GM19395 (cell line): ENCODE results near the gene L1CAM.

Source experiments
- ATAC-seq: cut with Tn5 transposase; IDR thresholded peaks from one replicate; pipeline ENCODE4 v1.9.1; 2021; ENCODE audit warnings: mild to moderate bottlenecking, moderate library complexity; ENCODE audit not compliant: unreplicated experiment

Gene L1CAM

GRCh38 chrX:153878969-153879653 lies 6.9 kb downstream of the L1CAM start:
- ATAC-seq, result no peak

- no peak for ATAC-seq
Observed at GRCh38 chrX:153878345-153878744, 7.6 kb downstream of the L1CAM start.

DNA sequence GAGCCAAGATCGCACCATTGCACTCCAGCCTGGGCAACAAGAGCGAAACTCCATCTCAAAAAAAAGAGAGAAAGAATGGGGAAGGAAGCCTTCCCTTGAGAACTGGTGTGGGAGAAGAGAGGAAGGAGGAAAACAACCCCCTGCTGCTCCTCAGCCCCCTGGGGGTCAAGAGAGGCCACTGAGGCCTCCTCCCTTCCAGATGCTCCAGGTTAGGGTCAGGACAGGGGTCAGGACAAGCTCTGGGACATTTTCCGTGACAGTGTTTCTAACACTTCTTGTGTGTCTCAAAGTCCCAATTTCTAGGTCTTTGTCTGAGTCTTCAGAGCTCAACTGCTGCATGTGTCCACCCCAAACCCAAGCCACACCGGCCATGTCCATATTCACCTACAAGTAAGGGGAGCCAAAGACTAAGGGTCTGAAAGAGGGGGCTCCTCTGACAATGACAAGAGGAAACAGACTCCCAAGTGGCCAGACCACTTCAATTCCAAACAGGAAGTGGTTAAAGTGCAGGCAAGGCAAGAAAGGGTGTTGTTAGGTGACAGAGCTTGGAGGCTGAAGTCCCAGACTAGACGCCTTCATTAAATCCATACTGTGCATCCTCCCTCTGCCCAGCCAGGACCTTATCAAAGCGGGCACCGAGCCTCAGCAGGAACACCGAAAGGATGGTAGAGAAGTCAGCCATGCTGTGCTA lies 8.3 kb downstream of the L1CAM start:
- ATAC-seq, result no peak

DNA sequence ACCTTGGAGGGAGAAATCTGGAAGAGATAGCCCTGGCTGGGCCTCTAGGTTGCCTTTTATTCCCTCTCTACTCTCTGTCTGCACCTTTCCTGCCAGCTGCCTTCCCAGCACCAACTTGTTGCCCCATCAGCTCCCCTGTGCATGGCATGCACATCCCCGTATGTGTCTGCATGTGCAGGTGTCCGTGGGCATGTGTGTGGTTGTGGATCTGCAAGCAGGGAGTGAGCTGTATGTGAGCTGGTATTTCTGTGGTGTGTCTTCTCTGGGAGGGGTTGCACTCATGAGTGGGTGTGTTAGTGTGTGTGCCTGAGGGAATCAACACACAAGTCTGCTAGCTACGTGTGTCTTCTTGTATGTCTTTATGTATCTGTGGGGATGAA lies 9.9 kb downstream of the L1CAM start:
- ATAC-seq, result no peak

- ATAC-seq, result no peak
Observed at GRCh38 chrX:153875391-153876111, 10.4 kb downstream of the L1CAM start.

- no peak for ATAC-seq
Observed at GRCh38 chrX:153874366-153875125, 11.4 kb downstream of the L1CAM start.

GRCh38 chrX:153874085-153874365 lies 11.9 kb downstream of the L1CAM start:
- no peak for ATAC-seq

GRCh38 chrX:153873282-153874084 lies 12.5 kb downstream of the L1CAM start:
- ATAC-seq, result no peak

GRCh38 chrX:153871946-153872878 lies 13.8 kb downstream of the L1CAM start:
- ATAC-seq, result no peak

DNA sequence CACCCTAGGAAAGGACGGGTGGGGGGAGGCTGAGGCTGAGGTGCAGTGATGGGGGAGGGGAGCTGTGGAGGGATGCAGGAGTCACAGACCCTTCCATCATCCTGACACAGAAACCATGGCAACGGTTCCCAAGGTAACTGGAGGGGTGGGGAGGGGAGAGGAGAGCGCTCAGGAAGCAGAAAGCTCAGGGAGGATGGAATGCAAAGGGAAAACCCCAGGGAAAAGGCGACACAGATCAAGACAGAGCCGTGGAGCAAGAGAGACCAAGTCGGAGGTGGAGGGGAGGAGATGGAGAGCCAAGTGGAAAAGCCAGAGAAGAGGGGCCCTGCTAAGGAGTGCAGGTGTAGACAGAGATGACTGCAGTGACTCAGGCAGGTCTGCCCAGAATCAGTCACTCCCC lies 14.5 kb downstream of the L1CAM start:
- no peak for ATAC-seq

- ATAC-seq, result no peak
Observed at GRCh38 chrX:153870791-153871360, 15.1 kb downstream of the L1CAM start.

DNA sequence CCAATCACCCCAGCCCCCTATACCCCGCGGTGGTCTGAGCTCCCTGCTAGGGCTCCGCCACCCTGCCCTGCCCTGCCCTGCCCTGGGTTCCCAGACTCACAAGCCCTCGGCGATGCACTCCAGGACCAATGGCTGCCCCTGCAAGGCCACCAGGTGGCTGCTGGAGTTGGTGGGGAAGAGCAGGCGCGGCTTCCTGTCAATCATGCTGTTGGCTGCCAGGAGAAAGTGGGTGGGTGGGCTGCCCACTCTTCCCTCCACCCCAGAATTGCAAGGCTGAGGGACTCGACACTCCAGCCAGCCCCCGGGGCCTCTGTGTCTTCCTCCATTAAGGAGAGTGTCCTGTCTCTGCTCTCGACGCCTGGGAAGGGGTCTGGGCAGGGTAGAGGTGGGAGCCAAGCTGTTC lies 15.7 kb downstream of the L1CAM start:
- ATAC-seq, result no peak

DNA sequence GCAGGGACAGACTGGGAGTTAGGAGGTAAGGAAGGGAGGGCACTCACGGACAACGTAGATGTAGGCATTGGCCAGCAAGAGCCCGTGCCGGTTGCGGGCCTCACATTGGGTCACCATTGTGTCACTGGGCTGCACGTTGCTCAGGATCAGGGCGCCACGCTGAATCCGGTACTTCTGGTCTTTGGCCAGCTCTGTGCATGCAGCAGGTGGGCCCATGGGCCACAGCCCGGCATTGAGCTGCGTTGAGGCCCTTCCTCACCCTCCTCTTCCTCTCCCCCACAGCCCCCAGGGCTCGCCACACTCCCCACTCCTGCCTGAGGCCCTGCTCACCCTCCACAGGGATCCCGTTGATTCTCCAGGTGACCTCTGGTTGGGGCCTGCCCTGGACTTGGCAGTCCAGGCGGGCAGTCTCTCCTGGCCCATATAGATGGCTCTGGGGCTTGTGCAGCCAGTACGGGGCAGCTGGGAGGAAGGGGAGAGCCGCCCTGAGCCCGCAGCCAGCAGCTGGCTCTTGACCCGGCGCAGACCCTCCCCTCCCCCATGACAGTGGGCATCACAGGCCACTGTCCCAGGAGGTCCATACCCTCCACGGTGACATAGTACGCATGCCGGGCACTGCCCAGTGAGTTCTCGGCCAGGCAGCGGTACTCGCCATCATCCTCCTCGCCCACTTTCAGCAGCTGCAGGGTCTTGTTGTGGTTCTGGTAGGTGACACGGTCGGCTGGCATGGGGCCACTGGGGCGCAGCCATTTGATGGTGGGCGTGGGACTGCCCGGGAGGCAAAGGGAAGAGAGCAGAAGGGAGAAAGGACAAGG lies 16.3 kb downstream of the L1CAM start:
- no peak for ATAC-seq

DNA sequence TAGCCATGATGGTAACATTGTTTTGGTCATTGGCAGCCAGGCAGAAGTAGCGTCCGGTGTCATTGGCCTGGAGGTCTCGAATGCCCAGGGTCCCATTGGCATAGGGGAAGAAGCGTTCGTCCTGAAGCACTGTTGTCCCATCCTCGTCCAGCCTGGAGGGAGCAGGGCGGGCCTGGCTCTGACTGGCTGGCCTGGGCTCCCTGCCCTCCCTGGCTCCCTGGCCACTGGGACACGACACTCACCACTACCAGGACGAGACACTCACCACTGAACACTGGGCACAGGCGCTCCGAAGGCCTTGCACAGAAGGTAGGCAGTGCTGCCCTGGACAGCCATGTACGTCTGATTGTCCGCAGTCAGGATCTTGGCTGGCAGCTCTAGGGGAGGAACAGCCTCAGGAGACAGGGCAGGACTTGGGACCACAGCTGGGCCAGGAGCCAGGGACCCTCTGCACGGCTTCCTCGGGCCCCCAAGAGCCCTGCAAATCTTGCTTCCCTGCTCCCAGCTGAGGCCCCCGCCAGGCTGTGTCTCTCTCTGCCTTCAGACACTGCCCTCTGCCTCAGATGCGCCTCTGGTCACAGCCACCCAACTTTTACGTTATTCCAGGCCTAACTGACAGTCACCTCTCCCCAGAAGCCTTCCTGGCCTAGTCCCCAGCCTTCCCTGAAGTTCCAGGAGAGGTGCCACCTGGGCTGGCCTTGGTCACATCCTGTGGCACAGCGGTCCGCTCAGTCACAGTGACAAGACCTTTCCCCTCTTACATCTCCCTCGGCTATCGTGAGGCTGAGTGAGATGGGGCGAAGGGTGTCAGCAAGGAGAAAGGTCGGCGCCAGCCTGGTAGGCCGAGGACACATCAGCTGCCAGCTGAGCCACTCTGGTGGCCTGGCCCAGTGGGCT lies 17.1 kb downstream of the L1CAM start:
- ATAC-seq, result no peak

DNA sequence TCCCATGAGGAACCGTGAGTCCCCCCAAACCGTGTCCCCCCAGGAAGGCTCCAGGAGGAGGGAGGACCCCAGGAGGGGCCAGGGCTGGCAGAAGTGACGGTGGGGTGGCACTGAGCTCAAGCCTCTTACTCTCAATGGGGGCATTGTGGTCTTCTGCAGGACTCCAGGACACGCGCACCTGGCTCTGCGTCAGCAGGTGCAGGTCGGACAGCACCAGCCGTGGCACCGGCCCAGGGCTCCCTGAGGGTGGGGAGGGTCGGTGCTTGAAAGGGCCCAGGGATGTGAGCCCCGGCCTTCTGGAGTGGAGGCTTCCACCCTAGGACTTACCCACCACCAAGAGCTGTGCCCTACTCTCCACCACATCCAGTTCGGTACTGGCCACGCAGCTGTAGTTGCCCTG lies 18.3 kb downstream of the L1CAM start:
- no peak for ATAC-seq

GRCh38 chrX:153867139-153867538 lies 18.8 kb downstream of the L1CAM start:
- ATAC-seq, result no peak

DNA sequence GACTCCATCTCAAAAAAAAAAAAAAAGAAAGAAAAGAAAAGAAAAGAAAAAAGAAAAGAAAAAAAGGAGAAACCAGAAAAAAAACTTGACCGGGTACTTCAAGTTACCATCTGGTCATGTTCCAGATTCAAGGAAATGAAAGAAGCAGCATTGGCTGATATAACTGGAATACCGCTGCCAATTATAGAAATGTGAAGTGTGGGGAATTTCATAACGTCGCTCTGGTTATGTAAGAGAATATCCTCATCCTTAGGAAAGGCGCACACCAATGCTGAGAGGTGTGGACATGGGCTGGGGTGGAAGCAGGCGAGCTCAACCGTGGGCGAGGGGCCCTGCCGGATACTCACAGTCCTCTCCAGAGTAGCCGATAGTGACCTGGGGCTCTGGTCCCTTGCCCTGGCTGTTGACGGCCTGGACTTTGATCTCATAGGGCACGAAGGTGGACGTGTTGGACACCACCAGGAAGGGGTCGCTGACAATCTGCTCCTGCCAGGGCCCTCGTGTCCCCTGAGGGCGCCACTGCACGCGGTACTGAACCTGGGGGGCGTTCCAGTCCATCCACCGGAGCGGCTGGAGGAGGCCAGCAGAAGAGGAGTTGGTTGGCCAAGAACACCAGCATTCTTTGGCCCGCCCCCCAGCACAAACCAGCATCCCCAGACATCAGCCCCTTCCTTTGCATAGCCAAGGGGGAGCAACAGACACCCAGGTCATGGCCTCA lies 19.5 kb downstream of the L1CAM start:
- no peak for ATAC-seq
